ENCODE measurements around the gene PLA2G3. TPM values are rescaled to one million over a fixed set of nuclear protein-coding genes. Genes with fewer than 3 reads are reported as not detected.

Gene PLA2G3
- total RNA-seq, 1 experiment from 2014 or later = not detected

DNA sequence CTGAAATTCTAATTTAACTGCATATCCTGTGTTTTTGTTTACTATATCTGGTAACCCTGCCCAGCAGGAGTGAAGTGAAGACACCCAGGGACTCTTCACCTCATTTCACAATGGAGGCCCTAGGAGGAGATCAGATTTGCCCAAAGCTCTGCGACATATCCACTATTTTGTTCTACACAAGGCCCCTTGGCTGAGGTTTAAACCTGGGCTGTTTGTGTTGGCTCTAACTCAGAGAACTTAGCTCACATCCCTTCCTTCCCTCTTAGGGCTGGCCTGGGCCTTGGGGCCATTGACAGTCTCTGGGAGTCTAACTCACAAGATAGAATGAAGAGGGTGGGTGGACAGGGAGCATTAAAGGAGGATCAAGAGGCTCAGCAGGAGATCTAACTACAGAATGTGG, 8.2 kb upstream of the PLA2G3 start:
- no peak overlapping the region for H3K27ac ChIP-seq (ENCODE audit: low read depth, low read length)
- peak overlapping the region; percentile 95 for H2AFZ ChIP-seq (ENCODE audit: low read depth, low read length, poor library complexity, severe bottlenecking)
- H3K4me1 ChIP-seq (ENCODE audit: control insufficient read depth in 1 of 2, insufficient read depth in 2 of 2, low read length in 2 of 2) = peaks cover 0 to 17% of the 10 kb centered on the region in 2 experiments; a peak in 2 of 4 replicates
- no peaks in the 10 kb centered on the region for H4K20me1 ChIP-seq (ENCODE audit: insufficient read depth)
- RAD21 ChIA-PET (ENCODE audit: low non-redundant PET in 1 of 2, low total read pairs in 2 of 2, uncharacterized antibody in 2 of 2, unreplicated experiment in 2 of 2) = interaction anchor here (1.5 to 2.0 kb wide), 2 partner anchors 41 kb away, joined by 6 to 8 read pairs; partner anchors contain the start of gene SELENOM (in 2 of the 2)
- H3K79me2 ChIP-seq (ENCODE audit: insufficient read depth, low read length) = no peaks in the 10 kb centered on the region
- no peak overlapping the region for H3K4me3 ChIP-seq (replicated peaks in 1 of 2; ENCODE audit: low read depth in 1 of 2, low read length in 2 of 2)
- H3K27me3 ChIP-seq (ENCODE audit: insufficient read depth, low read length) = no peaks in the 10 kb centered on the region
- CTCF ChIA-PET = interaction anchor here (0.9 to 3.8 kb wide), 4 partner anchors 40 to 65 kb away, joined by 3 to 57 read pairs (median 4); partner anchors contain the start of genes LIMK2 and SELENOM
- no peak overlapping the region for H3K4me2 ChIP-seq (ENCODE audit: low read length)
- no peak for DNase-seq (ENCODE audit: low read depth, low spot score)
- ATAC-seq = peak; percentile 12; the same call in 1 of the 2 replicates
- no peak overlapping the region for H3K9ac ChIP-seq (ENCODE audit: low read length)
- TF ChIP-seq ZNF274 (IDR thresholded peaks at IDR 0.05; ENCODE audit: low read depth, low read length) = no peak
- TF ChIP-seq EZH2 (IDR thresholded peaks at IDR 0.05) = no peak
- TF ChIP-seq, protein P1, sequence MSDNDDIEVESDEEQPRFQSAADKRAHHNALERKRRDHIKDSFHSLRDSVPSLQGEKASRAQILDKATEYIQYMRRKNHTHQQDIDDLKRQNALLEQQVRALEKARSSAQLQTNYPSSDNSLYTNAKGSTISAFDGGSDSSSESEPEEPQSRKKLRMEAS (IDR thresholded peaks at IDR 0.05) = no peak
- TF ChIP-seq SIN3A (IDR thresholded peaks at IDR 0.05; ENCODE audit: low read depth) = no peak
- TF ChIP-seq, protein P2, sequence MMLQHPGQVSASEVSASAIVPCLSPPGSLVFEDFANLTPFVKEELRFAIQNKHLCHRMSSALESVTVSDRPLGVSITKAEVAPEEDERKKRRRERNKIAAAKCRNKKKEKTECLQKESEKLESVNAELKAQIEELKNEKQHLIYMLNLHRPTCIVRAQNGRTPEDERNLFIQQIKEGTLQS (IDR thresholded peaks at IDR 0.05) = no peak
- TF ChIP-seq ELF1 (IDR thresholded peaks at IDR 0.05; ENCODE audit: borderline replicate concordance, low read depth) = no peak
- BruUV-seq (replicated peaks) = no TSS peak
- POLR2A ChIA-PET = no interaction called here
- intact Hi-C loops (cut with micrococcal nuclease) = no loop called here
- no peaks in the 10 kb centered on the region for H3K9me3 ChIP-seq (ENCODE audit: control insufficient read depth in 1 of 2, insufficient read depth in 1 of 2, low read depth in 1 of 2, low read length in 2 of 2)
- H3K9me2 ChIP-seq (ENCODE audit: insufficient read depth) = no peaks in the 10 kb centered on the region
- H3K36me3 ChIP-seq (ENCODE audit: control insufficient read depth in 1 of 2, insufficient read depth in 2 of 2, low read length in 2 of 2) = no peaks in the 10 kb centered on the region

DNA sequence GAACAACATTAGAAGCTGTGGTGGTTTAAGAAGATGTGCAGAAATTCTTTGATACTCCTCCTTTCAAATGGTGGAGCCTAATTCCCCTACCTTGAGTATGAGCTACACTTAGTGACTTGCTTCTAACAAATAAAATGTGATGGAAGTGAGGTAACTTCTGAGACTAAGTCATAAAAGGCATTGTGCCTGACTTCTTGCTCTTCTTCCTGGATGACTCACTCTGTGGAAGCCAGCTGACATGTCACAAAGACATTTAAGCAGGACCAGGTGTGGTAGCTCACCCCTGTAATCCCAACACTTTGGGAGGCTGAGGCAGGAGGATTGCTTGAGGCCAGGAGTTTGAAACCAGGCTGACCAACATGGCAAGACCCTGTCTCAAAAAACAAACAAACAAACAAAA, 3.9 kb upstream of the PLA2G3 start:
- no peak for ATAC-seq
- intact Hi-C loops (cut with micrococcal nuclease) = no loop called here
- Histone ChIP-seq H3K9ac (ENCODE audit: low read length) (no peak overlapping the region), H3K27me3 (ENCODE audit: insufficient read depth, low read length) (no peaks in the 10 kb centered on the region), H3K36me3 (ENCODE audit: control insufficient read depth in 1 of 2, insufficient read depth in 2 of 2, low read length in 2 of 2) (no peaks in the 10 kb centered on the region), H3K9me3 (ENCODE audit: control insufficient read depth in 1 of 2, insufficient read depth in 1 of 2, low read depth in 1 of 2, low read length in 2 of 2) (no peaks in the 10 kb centered on the region), H3K4me2 (ENCODE audit: low read length) (peak overlapping the region; percentile 22), H3K79me2 (ENCODE audit: insufficient read depth, low read length) (no peaks in the 10 kb centered on the region), H4K20me1 (ENCODE audit: insufficient read depth) (no peaks in the 10 kb centered on the region), H3K4me3 (replicated peaks in 1 of 2; ENCODE audit: low read depth in 1 of 2, low read length in 2 of 2) (no peak overlapping the region), H3K9me2 (ENCODE audit: insufficient read depth) (no peaks in the 10 kb centered on the region), H2AFZ (ENCODE audit: low read depth, low read length, poor library complexity, severe bottlenecking) (no peak overlapping the region), H3K4me1 (ENCODE audit: control insufficient read depth in 1 of 2, insufficient read depth in 2 of 2, low read length in 2 of 2) (peaks cover 0 to 16% of the 10 kb centered on the region in 2 experiments; a peak in 2 of 4 replicates), H3K27ac (ENCODE audit: low read depth, low read length) (no peak overlapping the region)
- DNase-seq (ENCODE audit: low read depth, low spot score) = no peak
- BruUV-seq (replicated peaks) = no TSS peak
- ChIA-PET RAD21 (ENCODE audit: low non-redundant PET in 1 of 2, low total read pairs in 2 of 2, uncharacterized antibody in 2 of 2, unreplicated experiment in 2 of 2) (interaction anchor here in 1 of 2 experiments (0.8 kb wide), 1 partner anchor 37 kb away, joined by 3 read pairs; the partner anchor contains the start of gene SELENOM), CTCF (interaction anchor here (1.0 to 3.1 kb wide), 2 partner anchors 36 to 64 kb away, joined by 3 to 19 read pairs; partner anchors contain the start of gene SELENOM), POLR2A (interaction anchor here (1.2 kb wide), 1 partner anchor 37 kb away, joined by 3 read pairs; the partner anchor contains the start of gene SELENOM)
- TF ChIP-seq ZNF274 (IDR thresholded peaks at IDR 0.05; ENCODE audit: low read depth, low read length) (no peak), SIN3A (IDR thresholded peaks at IDR 0.05; ENCODE audit: low read depth) (no peak), JUND (IDR thresholded peaks at IDR 0.05) (peak; percentile 65; the same call in 1 of the 2 replicates), TCF7L2 (IDR thresholded peaks at IDR 0.05; ENCODE audit: borderline replicate concordance, extremely low read depth, insufficient read depth, insufficient read length) (peak; percentile 15), FOSL1 (IDR thresholded peaks at IDR 0.05; ENCODE audit: low read depth) (peak; percentile 56; the same call in 1 of the 2 replicates)

Data from HCT116 (cell line).